Sciatic nerve (tissue), 2 donors: Measurements from ENCODE around the gene MGLL. TPM values are rescaled to one million over a fixed set of nuclear protein-coding genes. Genes with fewer than 3 reads are reported as not detected.
A peak's percentile ranks its signal among the peaks of the same experiment; 100 is the strongest.

ENCODE experiments used
- ATAC-seq: fragments of 200-7000 bp; cut with Tn5 transposase; one replicate; pipeline ENCODE4 v1.9.1; 2020; ENCODE audit warnings: mild to moderate bottlenecking, moderate library complexity
- DNase-seq: peaks from one replicate; pipeline ENCODE4 v3.0.0-alpha.2; 2020; ENCODE audit warnings: low spot score
- intact Hi-C: fragments of 100-400 bp; cut with DNase I; formaldehyde crosslinking; loops from one replicate; pipeline ENCODE4 v1.14.2; 2022
- total RNA-seq: library from RNA; stranded (reverse); fragmentation: NEBNext Ultra II Directional; extraction: Animal tissue kit (Norgen Biotek cat#: 25700); gene quantifications from one replicate; pipeline ENCODE4 v1.2.1, GENCODE V29; 2021
- donor health status: DM: no; HTN: no; CAD: no.
- donor health status: DM: no; HTN: no; CAD: no.

The MGLL gene
- total RNA-seq, 1 donor from 2014 or later: 178 TPM

- intact Hi-C loops: no loop called here
- DNase-seq (no peak), ATAC-seq (no peak)
These were observed 85.3 kb downstream of the MGLL start for GRCh38 chr3:127736801-127737539.

GRCh38 chr3:127735767-127736693, 86.3 kb downstream of the MGLL start:
- ATAC-seq (peak; percentile 15), DNase-seq (no peak)
- intact Hi-C loops: no loop called here

GRCh38 chr3:127734754-127735473, 87.4 kb downstream of the MGLL start:
- intact Hi-C loops: no loop called here
- ATAC-seq (peak; percentile 75), DNase-seq (peak; percentile 73)

GRCh38 chr3:127734181-127734720, 88.1 kb downstream of the MGLL start:
- DNase-seq: peak; percentile 57
- no peak for ATAC-seq
- intact Hi-C loops: no loop called here

GRCh38 chr3:127733781-127734180, 88.5 kb downstream of the MGLL start:
- peak; percentile 50 for DNase-seq
- intact Hi-C loops: no loop called here
- no peak for ATAC-seq

- intact Hi-C loops: no loop called here
- ATAC-seq (no peak), DNase-seq (no peak)
These were observed 89.4 kb downstream of the MGLL start for GRCh38 chr3:127732879-127733350.

GRCh38 chr3:127732303-127732702, 90.0 kb downstream of the MGLL start:
- intact Hi-C loops: no loop called here
- DNase-seq (no peak), ATAC-seq (no peak)

- intact Hi-C loops: no loop called here
- ATAC-seq (no peak), DNase-seq (no peak)
These were observed 90.6 kb downstream of the MGLL start for GRCh38 chr3:127731546-127732289.

GRCh38 chr3:127730666-127731295, 91.5 kb downstream of the MGLL start:
- ATAC-seq: no peak
- intact Hi-C loops: no loop called here
- DNase-seq: no peak

GRCh38 chr3:127730171-127730570, 92.1 kb downstream of the MGLL start:
- DNase-seq (no peak), ATAC-seq (no peak)
- intact Hi-C loops: no loop called here

- ATAC-seq (peak; percentile 58), DNase-seq (no peak)
- intact Hi-C loops: no loop called here
These were observed 92.7 kb downstream of the MGLL start for GRCh38 chr3:127729556-127730056.

- ATAC-seq (no peak), DNase-seq (no peak)
- intact Hi-C loops: no loop called here
These were observed 93.8 kb downstream of the MGLL start for GRCh38 chr3:127728417-127729015.

GRCh38 chr3:127726894-127727293, 95.4 kb downstream of the MGLL start:
- intact Hi-C loops: no loop called here
- no peak for ATAC-seq
- no peak for DNase-seq

GRCh38 chr3:127723011-127723567, 99.2 kb downstream of the MGLL start:
- intact Hi-C loops: no loop called here
- ATAC-seq (peak; percentile 25), DNase-seq (peak; percentile 57)

- peak; percentile 30 for DNase-seq
- ATAC-seq: peak; percentile 19
These were observed 100.1 kb downstream of the MGLL start for GRCh38 chr3:127722091-127722784.

More at GRCh38 chr3:127722091-127722784, 100.1 kb downstream of the MGLL start:
- intact Hi-C loops: no loop called here
